Neuronal stem cell (in vitro differentiated cells): ENCODE results near the gene FAM3B. TPM values are rescaled to one million over a fixed set of nuclear protein-coding genes. Genes with fewer than 3 reads are reported as not detected.

Experiments used
- DNase-seq: peaks from one replicate; pipeline ENCODE4 v3.0.0-alpha.2; 2013; ENCODE audit warnings: low spot score
- H2AFZ ChIP-seq: one replicate; pipeline ENCODE4 v1.6.1; 2013; ENCODE audit warnings: mild to moderate bottlenecking, low read length, inconsistent platforms
- H2AK5ac ChIP-seq: 2 replicates; pipeline ENCODE4 v1.6.1; 2013; ENCODE audit warnings: low read depth, mild to moderate bottlenecking, inconsistent platforms, low read length, moderate library complexity, mixed read lengths
- H2BK120ac ChIP-seq: 2 replicates; pipeline ENCODE4 v1.6.1; 2013; ENCODE audit warnings: low read depth, mild to moderate bottlenecking, inconsistent platforms, low read length, moderate library complexity, mixed read lengths
- H2BK12ac ChIP-seq: one replicate; pipeline ENCODE4 v1.6.1; 2013; ENCODE audit warnings: low read length, inconsistent platforms
- H2BK15ac ChIP-seq: 2 replicates; pipeline ENCODE4 v1.6.1; 2013; ENCODE audit warnings: mild to moderate bottlenecking, low read length, inconsistent platforms, mixed read lengths
- H2BK5ac ChIP-seq: one replicate; pipeline ENCODE4 v1.6.1; 2013; ENCODE audit warnings: inconsistent platforms, mild to moderate bottlenecking, low read length, moderate library complexity
- H3K14ac ChIP-seq: one replicate; pipeline ENCODE4 v1.6.1; 2013; ENCODE audit warnings: low read length, inconsistent platforms
- H3K18ac ChIP-seq: 2 replicates; pipeline ENCODE4 v1.6.1; 2013; ENCODE audit warnings: low read length, inconsistent platforms
- H3K23ac ChIP-seq: 2 replicates; pipeline ENCODE4 v1.6.1; 2013; ENCODE audit warnings: low read depth, mild to moderate bottlenecking, mixed read lengths, low read length, inconsistent platforms; ENCODE audit not compliant: poor library complexity
- H3K27ac ChIP-seq: replicated peaks from 3 replicates; pipeline ENCODE4 v1.5.1; 2013; ENCODE audit warnings: low read length, inconsistent platforms
- H3K27me3 ChIP-seq, 3 experiments: 2 replicates each; pipeline ENCODE4 v1.6.1; 2013; ENCODE audit warnings: low read length in 3 of 3, mild to moderate bottlenecking in 2 of 3, inconsistent platforms in 1 of 3, low read depth in 1 of 3, mixed read lengths in 1 of 3, moderate library complexity in 1 of 3; ENCODE audit not compliant: control insufficient read depth in 3 of 3, insufficient read depth in 3 of 3
- H3K36me3 ChIP-seq, 2 donors: replicated peaks in 1 of 2; 2 replicates each; pipeline ENCODE4 v1.6.1; 2013; ENCODE audit warnings: low read length in 2 of 2; ENCODE audit not compliant: control insufficient read depth in 2 of 2, insufficient read depth in 2 of 2
- H3K4ac ChIP-seq: 2 replicates; pipeline ENCODE4 v1.6.1; 2013; ENCODE audit warnings: inconsistent platforms, mild to moderate bottlenecking, low read length, moderate library complexity
- H3K4me1 ChIP-seq, 2 donors: 1 replicate in 1 of 2; 2 replicates in 1 of 2; pipeline ENCODE4 v1.6.1; 2013; ENCODE audit warnings: low read length in 2 of 2, low read depth in 1 of 2; ENCODE audit not compliant: control insufficient read depth in 2 of 2, insufficient read depth in 1 of 2
- H3K4me2 ChIP-seq: one replicate; pipeline ENCODE4 v1.6.1; 2013; ENCODE audit warnings: mild to moderate bottlenecking, low read length, inconsistent platforms; ENCODE audit not compliant: insufficient read depth, poor library complexity, severe bottlenecking
- H3K4me3 ChIP-seq, 2 donors: 2 replicates each; pipeline ENCODE4 v1.5.1; 2013; ENCODE audit warnings: low read length in 2 of 2, mild to moderate bottlenecking in 2 of 2, inconsistent platforms in 1 of 2, moderate library complexity in 1 of 2
- H3K79me1 ChIP-seq: one replicate; pipeline ENCODE4 v1.6.1; 2013; ENCODE audit warnings: low read depth, mild to moderate bottlenecking, inconsistent platforms, low read length, moderate library complexity
- H3K9ac ChIP-seq: one replicate; pipeline ENCODE4 v1.6.1; 2013; ENCODE audit warnings: mild to moderate bottlenecking, low read depth, low read length, inconsistent platforms; ENCODE audit not compliant: poor library complexity
- H3K9me3 ChIP-seq, 2 donors: replicated peaks in 1 of 2; 2 replicates each; pipeline versions ENCODE3 to v1.6.1; 2013; ENCODE audit warnings: low read length in 2 of 2, mild to moderate bottlenecking in 2 of 2, inconsistent platforms in 1 of 2, low read depth in 1 of 2, mixed read lengths in 1 of 2, moderate library complexity in 1 of 2; ENCODE audit not compliant: control insufficient read depth in 2 of 2, insufficient read depth in 1 of 2
- H4K8ac ChIP-seq: one replicate; pipeline ENCODE4 v1.6.1; 2013; ENCODE audit warnings: low read depth, mild to moderate bottlenecking, inconsistent platforms, low read length, moderate library complexity
- H4K91ac ChIP-seq: one replicate; pipeline ENCODE4 v1.6.1; 2013; ENCODE audit warnings: low read length, low read depth, mild to moderate bottlenecking, inconsistent platforms; ENCODE audit not compliant: poor library complexity
- WGBS, 2 donors: extraction: QIAGEN DNeasy Blood & Tissue Kit; methylation state at CpG; one replicate each; pipeline ENCODE4 v1.1.7; 2013; ENCODE audit warnings: missing lambda C conversion rate in 2 of 2, mixed read lengths in 1 of 2; ENCODE audit not compliant: insufficient read length in 2 of 2, insufficient replicate concordance in 1 of 2; ENCODE audit errors: extremely low coverage in 2 of 2; 5-methylcytosine and 5-hydroxymethylcytosine counted together
- polyA plus RNA-seq, 2 experiments: library from polyadenylated mRNA; stranded (reverse); fragments of 200-250 nt; gene quantifications; one replicate each; pipeline ENCODE4 v1.2.3, GENCODE V29; 2013

The FAM3B gene
- not detected for polyA plus RNA-seq (2013, experiment 1 of 2)
- not detected for polyA plus RNA-seq (2013, experiment 2 of 2)

DNA sequence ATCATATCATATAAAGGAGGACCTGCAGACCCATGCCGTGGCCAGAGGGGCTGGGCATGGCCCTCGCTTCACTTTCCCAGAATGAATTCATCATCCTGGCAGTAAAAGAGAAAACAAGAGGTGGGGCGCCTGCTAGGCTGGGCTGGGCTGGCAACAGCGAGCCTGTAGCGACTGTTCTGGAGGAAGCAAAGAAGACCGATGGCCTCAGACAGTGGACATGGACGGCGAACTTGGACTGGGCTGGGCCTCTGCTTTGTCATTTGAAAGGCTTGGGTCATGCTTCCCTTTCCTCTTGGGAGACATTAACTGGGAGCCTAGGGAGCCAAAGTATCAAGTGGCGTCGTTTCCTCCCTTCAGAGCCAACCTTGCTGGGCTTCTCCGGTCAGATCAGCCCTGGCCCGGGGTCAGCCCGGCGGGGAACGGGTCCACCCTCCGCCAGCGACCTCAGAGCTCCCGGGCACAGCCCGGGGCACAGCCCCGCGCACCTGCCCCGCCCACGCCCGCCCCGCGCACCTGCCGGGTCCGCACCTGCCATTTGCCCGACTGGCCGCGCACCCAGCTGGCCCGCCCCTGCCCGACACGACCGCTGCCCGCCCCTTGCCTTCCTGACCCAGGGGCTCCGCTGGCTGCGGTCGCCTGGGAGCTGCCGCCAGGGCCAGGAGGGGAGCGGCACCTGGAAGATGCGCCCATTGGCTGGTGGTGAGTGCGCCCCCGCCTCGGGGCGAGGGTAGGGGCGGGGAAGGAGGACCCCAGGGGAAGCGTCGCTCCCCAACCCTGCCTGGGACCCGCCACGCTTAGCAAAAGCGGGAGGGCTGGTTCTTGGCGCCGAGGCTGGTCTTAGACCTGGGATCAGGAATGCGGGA is at the start of gene FAM3B:
TSS of gene FAM3B (plus strand) at position 602 of the 863 bp plus-strand sequence. CDS start at position 681, 79 bp downstream.
- Histone ChIP-seq H3K4me2 (peak within 1 kb of the TSS; percentile 83), H3K14ac (peak within 1 kb of the TSS; percentile 43), H4K8ac (no peak within 1 kb of the TSS), H2BK5ac (no peak within 1 kb of the TSS), H3K4ac (no peak within 1 kb of the TSS), H3K23ac (peak within 1 kb of the TSS; percentile 82), H3K27me3 (peaks cover 2 to 45% (median 23%) of the 10 kb centered on the region in 3 experiments), H2BK15ac (no peak within 1 kb of the TSS), H3K79me1 (no peaks in the 10 kb centered on the region), H3K9me3 (no peaks in the 10 kb centered on the region), H2BK12ac (no peak within 1 kb of the TSS), H4K91ac (no peak within 1 kb of the TSS), H2BK120ac (no peak within 1 kb of the TSS), H3K36me3 (no peaks in the 10 kb centered on the region), H3K4me1 (no peaks in the 10 kb centered on the region), H3K27ac (no peak within 1 kb of the TSS), H3K4me3 (peak within 1 kb of the TSS in 1 of 2 donors; percentile 71), H3K18ac (peak within 1 kb of the TSS; percentile 70), H2AK5ac (no peak within 1 kb of the TSS), H2AFZ (peak within 1 kb of the TSS; percentile 29), H3K9ac (peak within 1 kb of the TSS; percentile 50)
- peak; percentile 15 for DNase-seq
- WGBS, 2 donors, result no CpG with 5 or more reads among the region's 55 CpGs

DNA sequence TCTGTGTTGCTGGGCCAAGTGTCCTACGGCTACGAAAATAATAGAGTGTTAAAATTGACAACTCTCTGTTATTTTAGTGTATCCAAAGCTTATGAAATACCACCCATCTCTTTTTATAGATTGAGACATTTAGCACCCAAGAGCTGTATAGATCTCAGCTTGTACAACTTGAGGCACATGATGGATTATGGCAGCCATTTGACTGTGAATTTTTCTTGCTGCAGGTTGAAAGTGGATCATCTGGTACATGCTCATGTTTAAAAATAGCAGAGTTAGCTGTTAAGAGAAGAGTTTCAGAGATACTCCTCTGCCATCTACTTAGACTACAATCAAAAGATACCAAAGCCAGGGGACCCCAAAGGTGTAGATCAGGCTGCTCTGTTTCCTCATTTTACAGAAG is 49.3 kb upstream of the FAM3B start:
- H2BK5ac ChIP-seq, result no peak overlapping the region
- no peak overlapping the region for H3K4ac ChIP-seq
- no peak overlapping the region for H2BK12ac ChIP-seq
- no peak overlapping the region for H3K27ac ChIP-seq
- H2AFZ ChIP-seq, result no peak overlapping the region
- no peak overlapping the region for H4K8ac ChIP-seq
- no peak overlapping the region for H2AK5ac ChIP-seq
- H2BK120ac ChIP-seq, result no peak overlapping the region
- no peaks in the 10 kb centered on the region for H3K79me1 ChIP-seq
- H3K27me3 ChIP-seq, result no peaks in the 10 kb centered on the region
- no peak overlapping the region for H3K4me3 ChIP-seq
- no peak overlapping the region for H3K14ac ChIP-seq
- no peaks in the 10 kb centered on the region for H3K36me3 ChIP-seq
- no peak overlapping the region for H4K91ac ChIP-seq
- no peak overlapping the region for H3K9ac ChIP-seq
- DNase-seq, result no peak
- H3K4me2 ChIP-seq, result no peak overlapping the region
- no peak overlapping the region for H3K18ac ChIP-seq
- H2BK15ac ChIP-seq, result no peak overlapping the region
- no peak overlapping the region for H3K23ac ChIP-seq
- no peaks in the 10 kb centered on the region for H3K4me1 ChIP-seq
- WGBS, 2 donors, result no CpG with 5 or more reads among the region's 2 CpGs
- no peaks in the 10 kb centered on the region for H3K9me3 ChIP-seq

GRCh38 chr21:41269535-41269934 is 47.1 kb upstream of the FAM3B start:
- no peak overlapping the region for H2AFZ ChIP-seq
- H3K4me2 ChIP-seq, result no peak overlapping the region
- H3K4me3 ChIP-seq, result no peak overlapping the region
- H3K14ac ChIP-seq, result no peak overlapping the region
- H3K23ac ChIP-seq, result no peak overlapping the region
- H3K9me3 ChIP-seq, result no peaks in the 10 kb centered on the region
- WGBS, 2 donors, result no CpG with 5 or more reads among the region's 1 CpG
- H2BK15ac ChIP-seq, result no peak overlapping the region
- H3K4ac ChIP-seq, result no peak overlapping the region
- no peaks in the 10 kb centered on the region for H3K79me1 ChIP-seq
- no peaks in the 10 kb centered on the region for H3K36me3 ChIP-seq
- no peak overlapping the region for H2BK5ac ChIP-seq
- H4K91ac ChIP-seq, result no peak overlapping the region
- no peak overlapping the region for H4K8ac ChIP-seq
- H2BK120ac ChIP-seq, result no peak overlapping the region
- no peak overlapping the region for H2AK5ac ChIP-seq
- H2BK12ac ChIP-seq, result no peak overlapping the region
- H3K18ac ChIP-seq, result no peak overlapping the region
- no peak overlapping the region for H3K27ac ChIP-seq
- H3K4me1 ChIP-seq, result no peaks in the 10 kb centered on the region
- no peak for DNase-seq
- H3K27me3 ChIP-seq, result no peaks in the 10 kb centered on the region
- no peak overlapping the region for H3K9ac ChIP-seq

- Histone ChIP-seq H4K8ac (no peak overlapping the region), H3K23ac (no peak overlapping the region), H3K14ac (no peak overlapping the region), H3K4me1 (no peaks in the 10 kb centered on the region), H3K79me1 (no peaks in the 10 kb centered on the region), H3K4me3 (no peak overlapping the region), H3K18ac (no peak overlapping the region), H3K36me3 (no peaks in the 10 kb centered on the region), H3K27me3 (no peaks in the 10 kb centered on the region), H2AK5ac (no peak overlapping the region), H4K91ac (no peak overlapping the region), H2BK120ac (no peak overlapping the region), H3K27ac (no peak overlapping the region), H2BK12ac (no peak overlapping the region), H3K4me2 (no peak overlapping the region), H3K9ac (no peak overlapping the region), H2BK5ac (no peak overlapping the region), H3K4ac (no peak overlapping the region), H2AFZ (no peak overlapping the region), H3K9me3 (peaks cover 0 to 2% of the 10 kb centered on the region in 2 donors), H2BK15ac (no peak overlapping the region)
- WGBS, 2 donors, result no CpG with 5 or more reads among the region's 12 CpGs
- DNase-seq, result no peak
Measured at GRCh38 chr21:41277196-41277595, 39.4 kb upstream of the FAM3B start.
